A549 (cell line): ENCODE measurements around the gene CD63. TPM values are rescaled to one million over a fixed set of nuclear protein-coding genes. Genes with fewer than 3 reads are reported as not detected.

Source experiments
- ATAC-seq, 2 experiments: fragments of 200-7000 bp in 1 of 2; fragments of >200 bp in 1 of 2; cut with Nextera tagmentation in 1 of 2; cut with Tn5 transposase in 1 of 2; 3 replicates each; pipeline versions ENCODE4 v1.8.0 to v1.9.1; 2018 to 2020; ENCODE audit warnings: mild to moderate bottlenecking in 1 of 2, moderate library complexity in 1 of 2
- CTCF ChIA-PET: fragments of 300-600 bp; sonication (Branson Sonifier 250); formaldehyde crosslinking; extraction: SDS; loops from one replicate; lab custom pipeline; 2021; ENCODE audit warnings: antibody characterized with exemption, inconsistent platforms; lab: Yijun Ruan, JAX
- POLR2A ChIA-PET: fragments of 350-600 bp; formaldehyde crosslinking; extraction: SDS; loops from one replicate; lab custom pipeline; 2021; ENCODE audit warnings: antibody characterized with exemption, inconsistent platforms; lab: Yijun Ruan, JAX
- DNase-seq, 2 experiments: peaks; one replicate each; pipeline versions ENCODE4 v3.0.0 to v3.0.0-alpha.2; 2011 to 2016; ENCODE audit warnings: low read depth in 1 of 2, low spot score in 1 of 2
- FAIRE-seq: peaks from 2 replicates; lab custom pipeline; 2011; peaks lifted over from hg19 to GRCh38; lab: Jason Lieb, UNC
- H3K27ac ChIP-seq, 2 experiments: fragments of >200 bp; sonication (Bioruptor Twin); formaldehyde crosslinking; 3 replicates each; pipeline ENCODE4 v1.5.1; 2016 to 2017
- H3K4me1 ChIP-seq: fragments of >200 bp; sonication (Bioruptor Twin); formaldehyde crosslinking; 3 replicates; pipeline ENCODE4 v1.6.1; 2016
- H3K4me2 ChIP-seq: fragments of >200 bp; sonication (Bioruptor Twin); formaldehyde crosslinking; 3 replicates; pipeline ENCODE4 v1.6.1; 2016
- H3K4me3 ChIP-seq: fragments of >200 bp; sonication (Bioruptor Twin); formaldehyde crosslinking; 3 replicates; pipeline ENCODE4 v1.5.1; 2016
- H3K9me3 ChIP-seq: fragments of >200 bp; sonication (Bioruptor Twin); formaldehyde crosslinking; 3 replicates; pipeline ENCODE4 v1.6.1; 2016
- BCL3 ChIP-seq: fragments of >200 bp; sonication (Bioruptor Twin); formaldehyde crosslinking; IDR thresholded peaks from 3 replicates; pipeline ENCODE4 v1.6.1; 2016
- E2F6 ChIP-seq: IDR thresholded peaks from 2 replicates; pipeline ENCODE4 v1.6.1; 2012; ENCODE audit warnings: low read depth, borderline replicate concordance
- FOSL2 ChIP-seq, 2 experiments: fragments of 450-650 bp in 1 of 2; fragments of >200 bp in 1 of 2; sonication (Bioruptor Twin) in 1 of 2; formaldehyde crosslinking; IDR thresholded peaks; 2 replicates each; pipeline versions ENCODE4 v1.5.0 to v1.6.1; 2016 to 2020; ENCODE audit warnings: mild to moderate bottlenecking in 1 of 2, moderate library complexity in 1 of 2
- FOXS1 ChIP-seq: fragments of 250-450 bp; sonication (Bioruptor Pico); IDR thresholded peaks from 2 replicates; pipeline ENCODE4 v1.5.0; 2020; ENCODE audit warnings: mild to moderate bottlenecking, moderate library complexity
- HES2 ChIP-seq: fragments of >200 bp; sonication (Bioruptor Twin); formaldehyde crosslinking; IDR thresholded peaks from 2 replicates; pipeline ENCODE4 v1.6.1; 2016
- MAZ ChIP-seq: fragments of 150-350 bp; IDR thresholded peaks from 2 replicates; pipeline ENCODE4 v1.6.1; 2014; ENCODE audit warnings: antibody characterized with exemption, low read depth, low read length, borderline replicate concordance
- NPAS2 ChIP-seq: fragments of 250-450 bp; sonication (Bioruptor Pico); IDR thresholded peaks from 2 replicates; pipeline ENCODE4 v1.8.0; 2022; ENCODE audit warnings: mild to moderate bottlenecking, moderate library complexity, borderline replicate concordance
- POLR2AphosphoS2 ChIP-seq: conservative IDR thresholded peaks from 2 replicates; pipeline ENCODE4 v1.6.1; 2012; ENCODE audit warnings: low read length, improper control_type of control experiment, inconsistent platforms
- RCOR1 ChIP-seq: fragments of 150-350 bp; IDR thresholded peaks from 2 replicates; pipeline ENCODE4 v1.6.1; 2014; ENCODE audit warnings: antibody characterized with exemption, low read length, low read depth
- USF2 ChIP-seq: fragments of 450-650 bp; IDR thresholded peaks from 2 replicates; pipeline ENCODE4 v1.6.1; 2014; ENCODE audit warnings: antibody characterized with exemption
- ZC3H11A ChIP-seq: fragments of 450-650 bp; IDR thresholded peaks from 2 replicates; pipeline ENCODE4 v1.6.1; 2014; ENCODE audit warnings: antibody characterized with exemption, mild to moderate bottlenecking
- ZNF302 ChIP-seq: fragments of 250-450 bp; sonication (Bioruptor Pico); IDR thresholded peaks from 2 replicates; pipeline ENCODE4 v1.9.0; 2021; ENCODE audit warnings: inconsistent platforms, mild to moderate bottlenecking, moderate library complexity
- ZSCAN20 ChIP-seq: fragments of 250-450 bp; sonication (Bioruptor Pico); IDR thresholded peaks from 2 replicates; pipeline ENCODE4 v1.8.0; 2022; ENCODE audit warnings: mild to moderate bottlenecking, moderate library complexity
- WGBS: methylation state at CpG from one replicate; pipeline ENCODE4 v1.1.6; 2017; ENCODE audit errors: missing lambda C conversion rate; 5-methylcytosine and 5-hydroxymethylcytosine counted together
- polyA plus RNA-seq, 4 experiments: library from polyadenylated mRNA; depleted of rRNA in 3 of 4; stranded (reverse); fragments of >200 nt; fragmentation: RNase III in 1 of 4; extraction: RNeasy Plus Mini Kit Qiagen cat#74134 plus additional on column Dnase treatment in 1 of 4; gene quantifications; 2 replicates in 3 of 4; 3 replicates in 1 of 4; pipeline ENCODE4 v1.2.3, GENCODE V29; 2011 to 2017

Gene CD63
- polyA plus RNA-seq, 2 of the 4 experiments (the other 2 are of a cell fraction): 530 to 724 TPM

- no peak for FAIRE-seq
- Histone ChIP-seq H3K4me1 (peaks cover 28% of the 10 kb centered on the region; the same call in 2 of the 3 replicates), H3K9me3 (no peaks in the 10 kb centered on the region), H3K27ac (peak within 1 kb of the TSS; percentile 64 to 87; a peak in 5 of 6 replicates), H3K4me2 (peak within 1 kb of the TSS; percentile 92), H3K4me3 (peak within 1 kb of the TSS; percentile 73)
- ChIA-PET POLR2A (interaction anchor here (0.5 to 1.2 kb wide), 3 partner anchors 75 to 231 kb away, joined by 3 to 4 read pairs (median 4); partner anchors contain the start of genes ORMDL2, RAB5B and SARNP), CTCF (interaction anchor here (1.1 to 11.7 kb wide), 12 partner anchors 11 to 447 kb away, joined by 3 to 139 read pairs (median 5); partner anchors contain the start of genes BLOC1S1, CD63, RDH5 and SMARCC2)
- WGBS: 3% methylated on average over 10 of the region's 53 CpGs
- ATAC-seq: peak; percentile 68 to 73
- no peak for TF ChIP-seq POLR2AphosphoS2
- TF ChIP-seq FOSL2 (IDR thresholded peaks at IDR 0.05): no peak
- TF ChIP-seq FOSL2 (CRISPR knock-in tag; IDR thresholded peaks at IDR 0.05): no peak
- no peak for TF ChIP-seq FOXS1 (CRISPR knock-in tag)
- TF ChIP-seq NPAS2 (CRISPR knock-in tag): no peak
- no peak for TF ChIP-seq RCOR1
- peak; percentile 64 to 78 for DNase-seq
Measured at GRCh38 chr12:55742719-55743405, 14.1 kb upstream of the CD63 start, which contains the start of gene GDF11. Gene GDF11 (plus strand): TSS chr12:55743122. CDS start chr12:55743317, 195 bp downstream.

- H3K27ac ChIP-seq: peak overlapping the region in 1 of 2 experiments; percentile 87; a peak in 2 of 6 replicates
- no peak for FAIRE-seq
- H3K4me3 ChIP-seq: peak overlapping the region; percentile 73
- no peak for ATAC-seq
- H3K4me1 ChIP-seq: peaks cover 31% of the 10 kb centered on the region; the same call in 2 of the 3 replicates
- ChIA-PET POLR2A (interaction anchor here (0.5 kb wide), 1 partner anchor 155 kb away, joined by 4 read pairs; no protein-coding TSS in a partner anchor), CTCF (interaction anchor here (0.8 to 11.7 kb wide), 7 partner anchors 13 to 447 kb away, joined by 3 to 139 read pairs (median 4); partner anchors contain the start of genes BLOC1S1, CD63, RDH5 and SMARCC2)
- no peak for TF ChIP-seq BCL3
- TF ChIP-seq E2F6: no peak
- TF ChIP-seq ZNF302 (CRISPR knock-in tag): no peak
- TF ChIP-seq HES2: no peak
- no peak for TF ChIP-seq ZC3H11A
- no peak for TF ChIP-seq USF2
- peak overlapping the region; percentile 92 for H3K4me2 ChIP-seq
- DNase-seq: no peak
- H3K9me3 ChIP-seq: no peaks in the 10 kb centered on the region
- WGBS: 30% methylated on average over 3 of the region's 3 CpGs
Measured at GRCh38 chr12:55741931-55742680, 13.3 kb upstream of the CD63 start.

- Histone ChIP-seq H3K27ac (no peak overlapping the region), H3K4me2 (peak overlapping the region; percentile 88), H3K4me1 (peaks cover 12% of the 10 kb centered on the region; the same call in 2 of the 3 replicates), H3K9me3 (no peaks in the 10 kb centered on the region), H3K4me3 (peak overlapping the region; percentile 45; the same call in 1 of the 3 replicates)
- FAIRE-seq (no peak), DNase-seq (no peak), ATAC-seq (no peak)
- 72% methylated on average over 2 of the region's 2 CpGs for WGBS
- TF ChIP-seq ZC3H11A (no peak), ZSCAN20 (CRISPR knock-in tag) (no peak), MAZ (no peak)
- ChIA-PET POLR2A (interaction anchor here (1.7 to 2.2 kb wide), 3 partner anchors 9 to 79 kb away, joined by 7 to 18 read pairs (median 10); partner anchors contain the start of genes CD63, ORMDL2 and SARNP), CTCF (interaction anchor here (0.6 to 11.7 kb wide), 64 partner anchors 10 to 752 kb away, joined by 3 to 139 read pairs (median 6); partner anchors contain the start of genes BLOC1S1, CD63, DGKA and DNAJC14)
Measured at GRCh38 chr12:55739025-55739378, 10.2 kb upstream of the CD63 start.
